ENCODE data around the gene USP54.

Gene USP54

GRCh38 chr10:73591935-73592699, 975 bp upstream of the USP54 start:
- DNase-seq (ENCODE audit: extremely low spot score), result peak; percentile 36
- TF ChIP-seq FOXK2 (IDR thresholded peaks at IDR 0.05) (no peak), ZNF384 (IDR thresholded peaks at IDR 0.05) (peak; percentile 71; the same call in 1 of the 2 replicates), PKNOX1 (IDR thresholded peaks at IDR 0.05) (no peak), L3MBTL2 (conservative IDR thresholded peaks at IDR 0.05) (no peak), CTBP1 (IDR thresholded peaks at IDR 0.05; ENCODE audit: borderline replicate concordance) (no peak)
- POLR2A ChIA-PET, result interaction anchor here (1.1 kb wide), 1 partner anchor 9 kb away, joined by 3 read pairs; no protein-coding TSS in a partner anchor
- CTCF ChIA-PET, result interaction anchor here (0.6 kb wide), 1 partner anchor 187 kb away, joined by 4 read pairs; no protein-coding TSS in a partner anchor

- ChIA-PET POLR2A (no interaction called here), CTCF (no interaction called here)
- TF ChIP-seq SP1 (IDR thresholded peaks at IDR 0.05), result no peak
- no peak for TF ChIP-seq ELF4 (IDR thresholded peaks at IDR 0.05)
- no peak for TF ChIP-seq L3MBTL2 (conservative IDR thresholded peaks at IDR 0.05)
- no peak for TF ChIP-seq NFRKB (IDR thresholded peaks at IDR 0.05)
- no peak for TF ChIP-seq FOXM1 (IDR thresholded peaks at IDR 0.05; ENCODE audit: borderline replicate concordance)
- TF ChIP-seq BHLHE40 (IDR thresholded peaks at IDR 0.05; ENCODE audit: borderline replicate concordance), result no peak
- TF ChIP-seq FOXA1 (IDR thresholded peaks at IDR 0.05), result no peak
- TF ChIP-seq PKNOX1 (IDR thresholded peaks at IDR 0.05), result no peak
- TF ChIP-seq HDGF (IDR thresholded peaks at IDR 0.05; ENCODE audit: borderline replicate concordance), result no peak
- no peak for TF ChIP-seq ARNT (IDR thresholded peaks at IDR 0.05)
- TF ChIP-seq FOXK2 (IDR thresholded peaks at IDR 0.05), result no peak
- TF ChIP-seq TARDBP (IDR thresholded peaks at IDR 0.05), result no peak
- no peak for TF ChIP-seq CTBP1 (IDR thresholded peaks at IDR 0.05; ENCODE audit: borderline replicate concordance)
- DNase-seq (ENCODE audit: extremely low spot score), result no peak
Measured at GRCh38 chr10:73589563-73590126, 1.5 kb downstream of the USP54 start.

GRCh38 chr10:73588656-73589055, 2.5 kb downstream of the USP54 start:
- CTCF ChIA-PET, result no interaction called here
- TF ChIP-seq FOXA1 (IDR thresholded peaks at IDR 0.05), result no peak
- POLR2A ChIA-PET, result no interaction called here
- no peak for DNase-seq (ENCODE audit: extremely low spot score)

- TF ChIP-seq PKNOX1 (IDR thresholded peaks at IDR 0.05) (peak; percentile 66), FOXK2 (IDR thresholded peaks at IDR 0.05) (no peak)
- POLR2A ChIA-PET, result interaction anchor here (1.1 kb wide), 1 partner anchor 40 kb away, joined by 3 read pairs; no protein-coding TSS in a partner anchor
- DNase-seq (ENCODE audit: extremely low spot score), result no peak
- CTCF ChIA-PET, result interaction anchor here (1.0 to 1.1 kb wide), 2 partner anchors 9 to 38 kb away, joined by 3 to 4 read pairs; no protein-coding TSS in a partner anchor
Measured at GRCh38 chr10:73586583-73586984, 4.6 kb downstream of the USP54 start.

GRCh38 chr10:73585327-73585726, 5.8 kb downstream of the USP54 start:
- ChIA-PET POLR2A (no interaction called here), CTCF (interaction anchor here (0.5 kb wide), 1 partner anchor 174 kb away, joined by 5 read pairs; no protein-coding TSS in a partner anchor)
- TF ChIP-seq BHLHE40 (IDR thresholded peaks at IDR 0.05; ENCODE audit: borderline replicate concordance), result no peak
- TF ChIP-seq HDGF (IDR thresholded peaks at IDR 0.05; ENCODE audit: borderline replicate concordance), result no peak
- no peak for TF ChIP-seq ARNT (IDR thresholded peaks at IDR 0.05)
- no peak for TF ChIP-seq ELF4 (IDR thresholded peaks at IDR 0.05)
- TF ChIP-seq CTBP1 (IDR thresholded peaks at IDR 0.05; ENCODE audit: borderline replicate concordance), result no peak
- no peak for TF ChIP-seq SUZ12 (IDR thresholded peaks at IDR 0.05)
- TF ChIP-seq TARDBP (IDR thresholded peaks at IDR 0.05), result no peak
- no peak for TF ChIP-seq NFRKB (IDR thresholded peaks at IDR 0.05)
- no peak for TF ChIP-seq SP1 (IDR thresholded peaks at IDR 0.05)
- no peak for TF ChIP-seq ZNF384 (IDR thresholded peaks at IDR 0.05)
- TF ChIP-seq LEF1 (IDR thresholded peaks at IDR 0.05; ENCODE audit: borderline replicate concordance), result no peak
- no peak for TF ChIP-seq FOXK2 (IDR thresholded peaks at IDR 0.05)
- no peak for TF ChIP-seq FOXA1 (IDR thresholded peaks at IDR 0.05)
- TF ChIP-seq L3MBTL2 (conservative IDR thresholded peaks at IDR 0.05), result no peak
- TF ChIP-seq FOXM1 (IDR thresholded peaks at IDR 0.05; ENCODE audit: borderline replicate concordance), result no peak
- TF ChIP-seq PKNOX1 (IDR thresholded peaks at IDR 0.05), result no peak
- DNase-seq (ENCODE audit: extremely low spot score), result no peak

GRCh38 chr10:73584737-73585136, 6.4 kb downstream of the USP54 start:
- POLR2A ChIA-PET, result no interaction called here
- TF ChIP-seq ARNT (IDR thresholded peaks at IDR 0.05) (no peak), TARDBP (IDR thresholded peaks at IDR 0.05) (no peak), FOXM1 (IDR thresholded peaks at IDR 0.05; ENCODE audit: borderline replicate concordance) (no peak), FOXA1 (IDR thresholded peaks at IDR 0.05) (no peak), HDGF (IDR thresholded peaks at IDR 0.05; ENCODE audit: borderline replicate concordance) (no peak), LEF1 (IDR thresholded peaks at IDR 0.05; ENCODE audit: borderline replicate concordance) (no peak), L3MBTL2 (conservative IDR thresholded peaks at IDR 0.05) (no peak), FOXK2 (IDR thresholded peaks at IDR 0.05) (no peak), PKNOX1 (IDR thresholded peaks at IDR 0.05) (no peak), BHLHE40 (IDR thresholded peaks at IDR 0.05; ENCODE audit: borderline replicate concordance) (no peak), CTBP1 (IDR thresholded peaks at IDR 0.05; ENCODE audit: borderline replicate concordance) (no peak), SP1 (IDR thresholded peaks at IDR 0.05) (no peak), ELF4 (IDR thresholded peaks at IDR 0.05) (no peak), SUZ12 (IDR thresholded peaks at IDR 0.05) (no peak)
- DNase-seq (ENCODE audit: extremely low spot score), result no peak
- CTCF ChIA-PET, result interaction anchor here (0.5 kb wide), 1 partner anchor 175 kb away, joined by 5 read pairs; no protein-coding TSS in a partner anchor

All from HEK293T (cell line).